LNCAP (cell line): ENCODE data around the gene SLC8A2.

Experiments used
- CTCF ChIP-seq: fragments of 450-650 bp; IDR thresholded peaks from 2 replicates; pipeline ENCODE4 v1.5.1; 2017; ENCODE audit warnings: mild to moderate bottlenecking

SLC8A2 gene

DNA sequence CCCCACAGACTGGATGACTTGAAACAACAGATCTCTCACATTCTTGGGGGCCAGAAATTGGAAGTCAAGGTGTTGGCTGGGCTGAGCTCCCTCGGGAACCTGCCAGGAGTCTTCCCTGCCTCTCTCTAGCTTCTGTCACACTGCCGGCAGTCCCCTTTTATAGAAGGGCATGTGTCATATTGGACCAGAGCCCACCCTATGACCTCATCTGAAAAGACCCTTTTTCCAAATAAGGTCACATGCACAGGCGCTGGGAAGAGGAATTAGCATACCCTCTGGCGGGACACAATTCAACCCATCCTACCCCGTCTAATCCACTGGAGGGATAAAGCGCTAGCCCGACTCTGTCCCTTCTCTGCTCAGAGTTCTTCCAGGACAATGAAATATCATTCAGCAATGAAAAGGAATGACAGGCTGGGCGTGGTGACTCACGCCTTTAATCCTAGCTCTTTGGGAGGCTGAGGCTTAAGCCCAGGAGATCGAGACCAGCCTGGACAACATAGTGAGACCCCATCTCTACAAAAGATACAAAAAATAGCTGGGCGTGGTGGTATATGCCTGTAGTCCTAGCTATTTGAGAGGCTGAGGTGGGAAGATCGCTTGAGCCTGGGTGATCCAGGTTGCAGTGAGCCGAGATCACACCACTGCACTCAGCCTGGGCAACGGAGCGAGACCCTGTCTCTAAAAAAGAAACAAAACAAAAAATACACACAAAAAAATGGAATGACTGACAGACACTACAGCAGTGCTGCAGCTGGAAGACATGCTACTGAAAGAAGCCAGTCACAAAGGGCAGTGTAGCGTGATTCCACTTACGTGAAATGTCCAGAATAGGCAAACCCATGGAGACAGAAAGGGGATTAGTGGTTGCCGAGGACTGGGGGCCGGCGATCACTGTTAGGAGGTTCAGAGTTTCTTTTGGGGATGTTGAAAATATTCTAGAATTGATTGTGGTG, 80.9 kb downstream of the SLC8A2 start:
- no peak for TF ChIP-seq CTCF

DNA sequence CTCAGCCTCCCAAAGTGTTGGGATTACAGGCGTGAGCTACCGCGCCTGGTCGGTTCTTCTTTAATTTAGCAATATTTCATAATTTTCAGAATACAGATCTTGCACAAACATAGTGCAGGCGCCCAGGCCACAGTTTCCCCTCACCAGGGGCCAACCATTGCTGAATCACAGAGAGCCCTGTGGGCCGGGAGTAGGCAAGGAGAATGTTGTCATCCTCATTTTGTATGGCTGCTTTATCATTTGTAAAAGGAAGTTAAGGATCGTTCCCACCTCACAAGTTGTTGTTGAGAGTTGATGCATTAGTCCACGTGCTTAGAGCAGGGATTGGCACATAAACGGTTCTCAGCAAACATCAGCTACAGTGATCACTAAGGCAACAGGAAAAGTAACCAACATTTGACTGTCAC, 82.5 kb downstream of the SLC8A2 start:
- TF ChIP-seq CTCF = no peak

DNA sequence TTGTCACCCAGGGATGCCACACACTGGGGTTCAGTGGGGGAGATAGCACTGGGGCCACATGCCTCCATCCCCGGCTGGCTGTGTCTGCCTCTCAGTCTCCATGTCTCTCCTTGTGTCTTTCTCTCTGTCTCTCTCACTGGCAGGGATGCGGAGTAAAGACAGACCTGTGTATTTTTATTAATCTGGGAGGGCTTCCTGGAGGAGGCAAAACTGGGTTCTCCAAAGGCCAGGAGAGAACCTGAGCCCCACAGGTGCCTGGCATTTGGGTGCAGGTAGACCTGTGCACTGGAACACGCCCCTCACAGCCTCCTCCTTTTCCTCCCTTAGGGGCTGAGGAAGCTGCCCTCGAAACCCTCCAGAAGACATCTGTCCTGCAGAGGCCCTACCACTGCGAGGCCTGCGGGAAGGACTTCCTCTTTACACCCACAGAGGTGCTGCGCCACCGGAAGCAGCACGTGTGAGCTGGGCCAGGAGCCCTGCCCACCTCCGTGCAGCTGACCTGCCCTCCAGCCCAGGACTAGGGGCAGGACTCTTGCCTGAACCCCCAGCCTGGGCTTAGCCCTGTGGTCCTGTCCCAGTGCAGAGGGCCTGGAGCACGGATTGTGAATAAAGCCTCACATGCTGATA, 89.9 kb downstream of the SLC8A2 start:
- no peak for TF ChIP-seq CTCF

DNA sequence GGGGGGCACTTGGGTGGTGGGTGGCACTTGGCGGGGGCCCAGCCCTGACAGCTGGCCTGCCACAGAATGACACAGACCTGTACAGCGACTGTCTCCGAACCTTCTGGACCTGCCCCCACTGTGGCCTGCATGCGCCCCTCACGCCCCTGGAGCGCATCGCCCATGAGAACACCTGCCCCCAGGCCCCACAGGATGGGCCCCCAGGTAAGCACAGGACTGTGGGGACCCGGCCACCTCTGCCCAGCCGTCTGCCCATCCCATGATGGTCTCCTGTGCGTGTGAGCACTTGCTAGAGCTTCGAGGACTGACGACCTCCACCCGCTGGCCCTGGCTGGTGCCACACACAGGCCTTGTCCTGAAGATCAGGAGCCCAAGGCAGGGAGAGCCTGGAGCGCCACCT, 90.6 kb downstream of the SLC8A2 start:
- no peak for TF ChIP-seq CTCF

GRCh38 chr19:47380559-47380958, 91.1 kb downstream of the SLC8A2 start:
- no peak for TF ChIP-seq CTCF

DNA sequence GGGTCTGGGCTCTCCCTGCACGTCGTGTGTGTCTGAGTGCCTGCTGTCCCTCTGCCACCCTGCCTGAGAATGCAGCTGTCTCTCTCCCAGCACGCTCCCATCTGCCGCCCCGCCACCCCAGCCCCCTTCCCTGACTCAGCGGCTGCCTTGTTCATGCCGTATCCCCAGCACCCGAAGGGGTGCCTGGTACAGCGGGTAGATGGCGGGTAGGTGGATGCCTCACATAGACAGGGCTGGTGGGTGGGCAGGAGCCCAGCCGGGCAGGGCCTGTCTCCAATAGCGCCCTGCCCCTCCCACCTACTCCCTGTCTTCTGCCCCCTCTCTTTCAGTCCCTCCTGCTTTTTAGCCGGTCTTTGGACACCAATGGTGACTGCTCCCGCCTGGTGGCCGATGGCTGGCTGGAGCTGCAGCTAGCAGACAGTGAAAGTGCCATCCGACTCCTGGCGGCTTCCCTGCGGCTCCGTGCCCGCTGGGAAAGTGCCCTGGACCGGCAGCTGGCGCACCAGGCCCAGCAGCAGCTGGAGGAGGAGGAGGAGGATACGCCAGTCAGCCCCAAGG, 92.2 kb downstream of the SLC8A2 start:
- TF ChIP-seq CTCF = no peak

GRCh38 chr19:47378246-47378645, 93.4 kb downstream of the SLC8A2 start:
- TF ChIP-seq CTCF = no peak
